HG02623 (cell line): ENCODE measurements around the gene LCK.
"Not testable (repeated sequence)": the region's sequence is repeated elsewhere in the genome, so short reads cannot be mapped to it uniquely, and the experiment has no call there.

Experiments
- ATAC-seq: cut with Tn5 transposase; IDR thresholded peaks from one replicate; pipeline ENCODE4 v1.9.1; 2021; ENCODE audit warnings: moderate library complexity; ENCODE audit not compliant: unreplicated experiment

Gene LCK

GRCh38 chr1:32273391-32274208 lies 22.5 kb downstream of the LCK start:
- ATAC-seq: no peak

GRCh38 chr1:32274646-32275340 lies 23.7 kb downstream of the LCK start:
- no peak for ATAC-seq

GRCh38 chr1:32275424-32275823 lies 24.4 kb downstream of the LCK start:
- no peak for ATAC-seq

- no peak for ATAC-seq
Observed at GRCh38 chr1:32276032-32276782, 25.1 kb downstream of the LCK start.

GRCh38 chr1:32284777-32285176 lies 33.7 kb downstream of the LCK start:
- not testable (repeated sequence) for ATAC-seq

- no peak for ATAC-seq
Observed at GRCh38 chr1:32285658-32286057, 34.6 kb downstream of the LCK start.

GRCh38 chr1:32286763-32287162 lies 35.7 kb downstream of the LCK start:
- no peak for ATAC-seq

GRCh38 chr1:32289256-32289655 lies 38.2 kb downstream of the LCK start:
- no peak for ATAC-seq

- no peak for ATAC-seq
Observed at GRCh38 chr1:32291145-32291707, 40.2 kb downstream of the LCK start.

- peak; percentile 96 for ATAC-seq
Observed at GRCh38 chr1:32291708-32292538, 40.9 kb downstream of the LCK start, which contains the start of gene HDAC1. HDAC1 (plus strand) TSS chr1:32292083; CDS start chr1:32292170, 87 bp downstream.

GRCh38 chr1:32298211-32298610 lies 47.1 kb downstream of the LCK start:
- ATAC-seq: not testable (repeated sequence)

- no peak for ATAC-seq
Observed at GRCh38 chr1:32299327-32299726, 48.3 kb downstream of the LCK start.

- ATAC-seq: no peak
Observed at GRCh38 chr1:32303358-32303757, 52.3 kb downstream of the LCK start.

GRCh38 chr1:32303997-32304622 lies 53.0 kb downstream of the LCK start:
- no peak for ATAC-seq

- ATAC-seq: no peak
Observed at GRCh38 chr1:32305310-32305709, 54.2 kb downstream of the LCK start.

GRCh38 chr1:32307324-32307723 lies 56.3 kb downstream of the LCK start:
- ATAC-seq: no peak

- ATAC-seq: no peak
Observed at GRCh38 chr1:32309960-32310359, 58.9 kb downstream of the LCK start.

GRCh38 chr1:32311709-32312393 lies 60.8 kb downstream of the LCK start:
- ATAC-seq: no peak

- ATAC-seq: no peak
Observed at GRCh38 chr1:32316903-32317277, 65.8 kb downstream of the LCK start.
